Measurements from ENCODE around the gene SYT3.

SYT3 gene

DNA sequence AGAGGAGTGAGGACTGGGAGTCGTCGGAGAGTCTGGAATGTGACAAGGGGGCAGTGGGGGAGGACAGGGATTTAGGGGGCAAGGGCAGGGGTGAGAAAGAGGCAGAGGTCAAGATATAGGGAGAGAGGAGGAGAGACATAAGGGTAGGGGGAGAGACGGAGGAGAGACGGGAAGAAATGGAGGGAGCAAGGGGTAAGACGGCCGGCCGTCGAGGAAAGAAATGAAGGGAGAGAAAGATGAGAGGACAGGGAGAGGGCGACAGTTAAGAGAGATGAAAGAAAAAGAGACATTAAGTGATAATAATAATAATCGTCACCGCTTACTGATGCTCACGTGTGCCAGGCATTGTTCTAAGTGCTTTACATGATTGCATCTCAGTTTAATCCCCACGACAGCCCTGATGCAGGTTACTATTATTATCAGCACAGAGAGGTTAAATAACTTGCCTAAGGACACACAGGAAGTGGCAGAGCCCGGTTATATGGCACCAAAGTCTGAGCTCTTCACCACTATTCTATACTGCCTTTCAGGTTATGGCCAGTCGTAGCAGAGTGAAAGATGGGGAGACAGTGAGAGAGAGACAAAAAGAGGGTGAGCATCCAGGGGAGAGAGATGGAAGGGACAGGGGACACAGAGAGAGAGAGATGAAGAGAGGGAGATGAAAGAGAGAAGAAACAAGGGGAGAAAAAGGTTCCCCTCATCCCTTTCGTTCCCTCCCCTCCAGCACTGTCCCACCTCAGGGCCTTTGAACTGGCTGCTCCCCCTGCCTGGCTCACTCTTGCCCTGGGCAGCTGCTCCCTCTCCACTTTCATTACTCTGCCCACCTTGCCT, 23.2 kb upstream of the SYT3 start:
- H3K4me3 ChIP-seq (ENCODE audit: low read depth, low read length), result no peak overlapping the region
- no peak for DNase-seq (ENCODE audit: low read depth)

DNA sequence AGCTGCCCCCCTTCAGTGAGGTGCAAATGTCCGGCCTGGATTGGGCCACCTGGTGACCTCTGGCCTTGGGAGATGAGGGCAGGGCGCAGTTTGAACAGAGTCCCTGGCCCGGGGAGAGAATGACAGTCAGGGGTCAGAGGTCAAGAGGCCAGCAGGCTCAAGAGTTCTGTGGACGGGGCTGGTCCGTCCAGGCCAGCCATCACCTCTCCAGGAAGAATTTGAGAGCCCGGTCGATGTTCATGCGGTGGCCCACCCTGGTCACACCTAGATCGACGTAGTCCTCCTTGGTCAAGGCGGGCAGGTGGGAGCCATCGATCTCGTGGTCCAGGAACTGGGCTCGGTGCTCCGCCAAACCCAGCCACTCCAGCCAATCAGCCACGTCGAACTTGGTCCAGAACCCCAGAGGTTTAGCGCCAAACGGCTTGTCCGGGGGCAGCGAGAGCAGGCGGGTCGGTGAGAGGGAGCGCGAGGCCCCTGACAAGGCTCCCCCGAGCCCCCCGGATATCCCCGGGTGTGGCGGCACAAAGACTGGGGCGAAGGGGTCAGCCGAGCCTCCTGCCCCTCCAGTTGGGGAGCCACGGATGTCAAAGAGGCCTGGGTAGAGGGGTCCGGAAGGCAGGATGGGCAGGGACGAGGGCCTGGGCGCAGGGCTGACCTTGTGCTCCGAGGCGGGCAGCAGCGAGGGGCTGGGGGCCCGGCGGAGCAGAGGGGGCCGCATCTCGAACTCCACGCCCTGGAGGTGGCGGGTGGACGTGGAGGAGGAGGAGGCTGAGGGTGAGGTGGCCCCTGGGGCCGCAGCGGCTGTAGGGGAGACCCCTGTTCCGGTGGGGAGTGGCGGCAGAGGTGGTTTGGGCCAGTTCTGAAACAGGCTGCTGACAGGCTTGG, 22.3 kb upstream of the SYT3 start:
- no peak overlapping the region for H3K4me3 ChIP-seq (ENCODE audit: low read depth, low read length)
- no peak for DNase-seq (ENCODE audit: low read depth)

DNA sequence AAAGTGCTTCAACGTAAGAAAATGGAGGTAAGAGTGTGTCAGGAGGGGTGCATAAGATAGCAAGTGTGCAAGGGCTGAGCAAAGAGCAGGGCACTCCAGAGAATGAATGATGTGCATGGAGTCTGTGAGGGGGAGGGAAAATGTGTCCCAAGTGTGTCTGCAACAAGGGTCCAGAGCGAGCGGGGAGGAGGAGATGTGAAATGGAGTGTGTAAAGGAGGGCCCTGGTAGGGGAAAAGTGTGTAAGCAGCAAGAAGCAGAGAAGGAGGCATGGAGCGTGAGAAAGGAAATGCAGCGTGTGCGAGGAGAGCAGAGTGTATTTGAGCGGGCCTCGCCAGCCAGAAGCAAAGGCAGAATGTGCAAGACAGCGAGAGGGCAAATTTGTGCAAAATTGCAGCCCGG, 21.3 kb upstream of the SYT3 start:
- no peak overlapping the region for H3K4me3 ChIP-seq (ENCODE audit: low read depth, low read length)
- no peak for DNase-seq (ENCODE audit: low read depth)

DNA sequence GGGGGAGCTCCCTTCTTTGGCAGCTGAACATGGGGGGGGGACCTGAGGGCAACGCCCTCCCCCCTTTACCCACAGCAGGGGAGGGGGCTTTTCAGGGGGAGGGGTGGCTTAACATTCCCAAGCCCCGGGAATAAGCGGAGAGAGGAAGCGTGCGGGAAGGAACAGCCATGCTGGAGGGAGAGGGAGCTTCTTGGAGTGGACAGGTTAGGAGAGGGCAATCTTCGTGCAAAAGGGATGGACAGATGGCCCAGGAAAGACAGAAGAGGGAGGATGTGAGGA, 20.3 kb upstream of the SYT3 start:
- no peak for DNase-seq (ENCODE audit: low read depth)
- H3K4me3 ChIP-seq (ENCODE audit: low read depth, low read length), result no peak overlapping the region

DNA sequence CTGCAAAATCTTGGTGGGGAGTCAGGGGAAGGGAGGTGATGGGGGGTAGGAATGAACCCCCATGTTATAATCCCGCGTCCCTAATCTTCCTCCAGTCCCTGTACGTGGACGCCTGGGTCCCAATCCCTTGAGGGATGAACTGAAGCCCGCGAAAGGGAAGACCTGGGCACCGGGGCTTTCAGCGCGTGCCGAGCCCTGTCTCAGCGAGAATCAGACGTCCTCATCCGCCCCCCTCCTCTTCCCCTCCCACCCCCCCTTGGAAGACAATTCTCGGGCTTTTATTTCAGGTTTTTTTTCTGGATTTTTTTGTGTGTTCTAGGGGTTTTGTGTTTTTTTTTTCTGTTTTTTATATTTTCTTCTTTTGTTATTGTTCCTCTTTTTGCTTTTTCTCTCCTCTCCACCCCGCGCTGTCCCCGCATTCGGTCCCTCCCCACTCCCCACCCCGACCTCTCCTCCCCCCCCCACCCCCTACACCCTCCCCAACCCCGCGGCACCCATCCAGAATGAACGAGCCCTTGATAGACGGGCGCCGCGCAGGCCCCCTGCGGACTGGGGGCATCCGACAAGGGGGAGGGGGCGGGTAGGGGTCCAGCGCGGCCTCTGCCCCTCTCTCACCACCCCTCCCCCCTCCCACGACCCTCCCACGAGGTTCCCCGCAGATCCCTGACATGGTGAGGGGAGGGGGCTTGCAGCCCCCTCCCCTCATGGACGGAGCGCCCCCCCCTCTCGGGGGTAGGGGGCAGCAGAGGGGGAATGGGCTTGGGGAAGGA, 19.8 kb upstream of the SYT3 start:
- H3K4me3 ChIP-seq (ENCODE audit: low read depth, low read length), result peak overlapping the region; percentile 48

DNA sequence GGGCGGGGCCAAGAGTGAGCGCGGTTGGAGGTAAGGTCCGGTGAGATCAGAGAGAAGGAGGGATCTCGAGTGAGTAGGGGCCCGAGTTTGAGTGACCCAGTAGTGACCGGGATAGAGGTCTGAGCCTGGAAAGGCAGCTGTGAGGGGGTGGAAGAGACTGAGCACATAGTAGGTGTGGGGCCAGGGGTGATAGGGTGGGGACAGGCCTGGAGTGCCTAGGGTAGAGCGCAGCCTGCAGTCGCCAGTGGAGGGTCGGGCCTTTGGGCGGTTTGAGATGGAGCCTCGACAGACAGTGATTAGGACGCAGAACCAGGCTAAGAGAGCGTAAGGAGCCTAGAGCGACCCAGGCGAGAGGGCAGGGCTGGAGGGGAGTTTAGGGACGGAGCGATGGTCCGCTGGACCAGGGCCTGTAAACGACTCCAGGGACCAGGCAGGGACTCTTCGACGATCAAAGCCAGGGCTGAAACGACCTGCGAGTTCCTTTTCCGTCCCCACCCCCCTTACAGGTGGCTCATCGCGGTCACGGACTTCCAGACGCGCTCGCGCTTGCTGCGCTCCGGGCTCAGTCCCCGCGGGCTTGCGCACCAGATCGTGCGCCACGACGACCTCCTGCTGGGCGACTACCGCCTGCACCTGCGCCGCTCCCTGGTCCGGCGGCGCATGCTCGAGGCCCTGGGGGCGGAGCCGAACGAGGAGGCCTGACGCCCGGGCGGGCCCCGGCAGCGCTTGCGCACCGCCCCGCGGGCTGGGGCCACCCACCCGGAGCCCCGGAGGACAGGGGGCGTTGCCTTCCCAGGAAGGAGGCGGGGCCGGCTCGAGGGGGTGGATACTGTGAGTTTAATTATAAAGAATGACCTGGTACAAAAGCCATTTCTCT, 19.0 kb upstream of the SYT3 start:
- peak; percentile 34 for DNase-seq (ENCODE audit: low read depth)
- H3K4me3 ChIP-seq (ENCODE audit: low read depth, low read length), result peak overlapping the region; percentile 48

More for the DNA sequence above, 19.8 kb upstream of the SYT3 start:
- DNase-seq (ENCODE audit: low read depth), result no peak

DNA sequence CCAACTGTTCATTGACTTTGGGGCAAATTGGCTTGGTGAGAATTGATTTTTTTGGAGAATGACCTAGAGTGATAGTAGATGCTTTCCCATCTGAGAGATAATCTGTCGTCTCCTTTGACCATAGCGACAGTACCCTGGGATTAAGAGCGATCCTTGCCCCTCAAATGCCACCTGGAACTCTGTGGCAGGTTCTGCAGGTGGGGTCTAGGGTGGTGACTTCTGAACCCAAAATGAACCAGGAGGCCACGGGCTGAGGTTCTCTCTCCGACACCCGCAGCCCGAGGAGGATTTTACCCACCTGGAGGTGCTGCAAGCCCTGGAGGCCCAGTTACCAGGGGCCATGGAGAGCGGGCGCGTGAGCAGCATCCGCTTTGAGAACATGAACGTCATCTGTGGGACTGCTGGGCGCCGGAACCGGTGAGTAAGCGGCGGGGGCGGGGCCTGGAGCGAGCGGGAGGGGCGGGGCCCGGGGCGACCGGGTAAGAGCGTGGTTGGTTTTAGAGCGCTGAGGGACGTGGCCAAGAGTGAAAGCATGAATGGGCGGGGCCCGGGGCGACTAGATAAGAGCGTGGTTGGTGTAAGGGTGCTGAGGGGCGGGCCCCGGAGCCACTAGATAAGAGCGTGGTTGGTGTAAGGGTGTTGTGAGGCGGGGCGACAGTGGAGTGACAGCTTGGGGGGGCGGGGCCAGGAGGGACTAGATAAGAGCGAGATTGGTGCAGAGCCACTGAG, 18.2 kb upstream of the SYT3 start:
- peak overlapping the region; percentile 48 for H3K4me3 ChIP-seq (ENCODE audit: low read depth, low read length)
- peak; percentile 93 for DNase-seq (ENCODE audit: low read depth)

DNA sequence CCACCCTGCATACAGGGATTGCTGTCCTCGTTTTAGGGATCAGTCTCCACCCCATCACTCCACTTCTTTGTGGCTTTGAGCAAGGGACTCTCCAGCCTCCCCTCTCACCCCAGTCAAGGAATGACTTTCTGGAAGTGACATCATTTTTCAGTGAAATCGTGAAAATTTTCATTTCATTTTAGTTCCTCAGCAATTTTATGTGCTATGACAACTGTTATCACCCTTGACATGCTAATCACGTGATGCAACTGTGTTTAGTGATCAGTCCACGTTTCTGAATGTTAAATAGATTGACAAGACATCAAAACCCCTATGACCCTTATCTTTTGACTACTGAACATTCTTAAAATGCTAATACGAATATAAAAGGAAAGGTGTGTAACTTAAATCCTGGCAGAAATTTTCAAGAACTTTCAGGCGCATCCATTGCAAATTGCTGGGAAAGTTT, 17.6 kb upstream of the SYT3 start:
- H3K4me3 ChIP-seq (ENCODE audit: low read depth, low read length), result no peak overlapping the region
- no peak for DNase-seq (ENCODE audit: low read depth)

DNA sequence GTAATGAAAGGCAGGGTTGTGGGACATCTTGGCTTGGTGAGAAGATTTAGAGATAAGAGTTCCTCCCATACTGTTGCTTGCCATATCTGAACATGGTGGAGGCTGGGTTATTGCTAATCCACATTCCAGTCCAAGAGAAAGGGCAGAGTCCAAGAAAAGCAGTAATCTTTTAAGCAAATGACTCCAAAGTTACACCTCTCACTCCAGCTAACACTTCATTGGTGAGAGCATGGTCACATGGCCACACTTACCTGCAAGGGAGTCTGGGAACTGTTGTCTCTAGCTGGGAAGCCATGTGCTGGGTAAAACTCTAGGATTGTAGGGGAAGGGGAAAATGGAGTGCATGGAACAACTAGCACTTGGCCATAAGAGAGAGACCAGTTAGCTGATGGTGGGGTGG, 15.2 kb upstream of the SYT3 start:
- no peak for DNase-seq (ENCODE audit: low read depth)
- H3K4me3 ChIP-seq (ENCODE audit: low read depth, low read length), result no peak overlapping the region

DNA sequence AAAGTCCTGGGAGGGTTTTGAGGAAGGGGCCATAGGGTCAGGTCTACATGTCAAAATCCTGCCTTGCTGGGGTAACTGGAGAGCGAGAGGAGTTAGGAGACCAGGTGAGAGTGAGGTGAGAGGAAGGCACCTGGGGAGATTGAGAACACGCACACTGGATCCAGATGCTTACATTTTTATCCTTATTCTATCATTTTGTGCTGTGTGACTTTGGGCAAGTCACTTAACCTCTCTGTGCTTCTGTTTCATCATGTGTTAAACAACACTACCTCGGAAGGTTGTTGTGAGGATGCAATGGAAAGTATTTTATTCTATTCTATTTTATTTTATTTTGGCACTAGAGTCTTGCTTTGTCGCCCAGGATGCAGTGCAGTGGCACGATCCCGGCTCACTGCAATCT, 13.0 kb upstream of the SYT3 start:
- DNase-seq (ENCODE audit: low read depth), result no peak
- H3K4me3 ChIP-seq (ENCODE audit: low read depth, low read length), result no peak overlapping the region

DNA sequence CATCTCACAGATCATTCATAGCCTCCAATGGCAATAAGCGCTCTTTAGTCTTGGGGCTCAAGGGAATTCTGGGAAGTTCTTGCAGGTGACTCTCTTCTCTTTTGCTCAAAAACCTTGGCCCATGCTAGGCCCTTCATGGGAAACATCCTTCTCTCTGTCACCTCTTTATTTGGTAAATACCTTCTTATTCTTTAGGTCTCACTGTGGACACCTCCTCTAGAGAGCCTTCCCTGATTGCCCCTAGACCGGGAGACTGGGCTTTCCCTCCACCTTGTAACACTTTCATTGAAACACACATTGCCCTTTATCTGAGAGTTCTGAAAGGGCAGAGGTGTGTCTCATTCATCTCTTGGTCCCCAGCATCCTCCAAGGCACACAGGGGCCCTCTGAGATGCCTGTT, 11.5 kb upstream of the SYT3 start:
- DNase-seq (ENCODE audit: low read depth), result no peak
- H3K4me3 ChIP-seq (ENCODE audit: low read depth, low read length), result no peak overlapping the region

DNA sequence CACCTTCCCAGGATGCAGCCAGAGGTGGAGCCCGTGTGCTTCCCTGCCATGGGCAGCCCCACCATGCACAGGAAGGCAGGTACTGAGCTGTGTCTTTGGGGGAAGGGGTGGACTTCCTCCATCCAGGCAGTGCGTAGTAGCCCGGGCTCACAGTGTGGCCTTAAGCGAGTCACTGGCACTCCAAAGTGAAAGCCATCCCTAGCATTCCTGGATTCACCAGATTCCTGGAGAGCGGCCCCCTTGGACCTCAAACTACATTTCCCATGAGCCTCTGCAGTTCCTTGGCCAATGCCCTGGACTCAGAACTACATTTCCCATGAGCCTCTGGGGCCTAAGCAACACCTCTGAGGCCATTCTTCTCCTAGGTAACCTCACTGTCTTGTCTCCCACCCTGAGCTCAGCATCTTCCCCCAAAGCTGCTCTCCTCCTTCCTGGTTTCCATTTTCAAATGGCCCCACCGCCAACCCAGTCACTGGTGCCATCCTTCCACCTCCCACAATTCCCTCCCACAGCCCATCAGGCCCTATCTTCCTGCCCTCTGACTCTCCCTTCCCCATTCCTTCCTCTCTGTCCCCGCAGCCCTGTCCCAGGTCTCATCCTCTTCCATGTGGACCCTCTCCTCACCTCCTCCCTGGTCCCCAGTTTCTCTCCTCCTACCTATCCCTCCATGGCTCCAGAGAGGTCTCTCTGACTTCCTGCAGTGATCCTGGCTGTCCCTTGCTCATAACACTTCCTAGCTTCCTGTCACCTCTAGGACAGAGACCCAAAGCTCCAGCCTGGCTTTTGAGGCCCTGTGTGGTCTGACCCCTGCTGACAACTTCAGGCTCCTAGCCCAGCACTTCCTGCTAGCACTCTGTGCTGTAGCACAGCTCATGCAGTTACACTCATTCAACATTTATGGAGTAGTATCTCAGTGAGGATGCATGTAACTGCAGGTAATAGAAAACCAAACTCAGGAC, 10.0 kb upstream of the SYT3 start, which contains the start of gene C19orf81:
C19orf81 (plus strand) TSS at position 13 of the 959 bp plus-strand sequence; CDS start at position 13, 0 bp downstream.
- no peak for DNase-seq (ENCODE audit: low read depth)
- no peak within 1 kb of the TSS for H3K4me3 ChIP-seq (ENCODE audit: low read depth, low read length)

DNA sequence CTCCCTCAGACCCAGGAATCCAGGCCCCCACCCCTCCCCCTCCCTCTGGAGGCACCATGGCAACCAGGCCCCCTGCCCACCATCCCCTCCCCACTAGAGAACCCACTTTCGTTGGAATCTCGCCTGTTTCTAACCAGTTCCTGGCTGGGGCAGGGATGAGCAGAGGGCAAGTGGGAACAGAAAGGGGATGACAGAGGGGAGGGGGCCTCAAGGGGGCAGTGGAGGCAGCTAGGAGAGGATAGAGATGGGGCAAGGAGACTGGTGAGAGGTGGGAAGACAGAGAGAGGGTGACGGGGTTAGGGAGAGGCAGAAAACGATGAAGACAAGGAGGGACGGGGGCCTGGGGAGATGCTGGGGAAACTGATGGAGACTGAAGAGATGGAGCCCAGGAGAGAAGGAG, 9.0 kb upstream of the SYT3 start:
- H3K4me3 ChIP-seq (ENCODE audit: low read depth, low read length), result no peak overlapping the region
- no peak for DNase-seq (ENCODE audit: low read depth)

DNA sequence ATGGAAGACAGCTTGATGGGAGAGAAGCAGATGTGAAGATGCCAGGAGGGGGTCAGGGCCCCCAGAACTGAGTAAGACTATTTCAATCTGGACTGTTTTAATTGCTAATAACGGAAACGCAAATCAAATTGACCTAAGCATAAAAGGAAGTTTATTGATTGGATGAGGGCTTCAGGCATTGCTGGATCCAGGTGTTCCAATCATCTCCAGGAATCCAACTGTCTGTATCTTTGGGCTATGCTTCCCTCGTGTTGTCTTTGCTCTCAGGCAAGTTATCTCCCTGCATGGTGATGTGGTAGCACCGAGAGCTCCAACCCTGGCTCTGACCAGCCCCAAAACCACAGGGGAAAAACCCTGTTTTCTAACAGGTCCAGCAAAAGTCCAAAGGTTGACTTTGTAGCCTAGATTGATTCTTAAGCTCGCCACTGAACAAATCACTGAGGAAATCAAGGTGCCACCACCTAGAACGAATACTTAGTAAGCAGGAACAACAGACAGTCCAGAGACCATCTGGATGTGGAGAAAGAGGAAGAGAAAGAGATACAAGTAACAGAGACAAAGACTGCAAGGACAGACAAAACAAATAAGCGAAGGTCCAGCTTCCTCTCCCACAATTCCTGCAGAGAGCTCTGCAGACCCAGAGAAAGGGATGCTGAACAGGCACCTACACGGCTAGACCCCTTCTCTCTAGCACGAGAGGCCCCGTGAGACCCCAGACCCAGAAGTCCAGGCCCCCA, 8.4 kb upstream of the SYT3 start:
- DNase-seq (ENCODE audit: low read depth), result no peak
- no peak overlapping the region for H3K4me3 ChIP-seq (ENCODE audit: low read depth, low read length)

DNA sequence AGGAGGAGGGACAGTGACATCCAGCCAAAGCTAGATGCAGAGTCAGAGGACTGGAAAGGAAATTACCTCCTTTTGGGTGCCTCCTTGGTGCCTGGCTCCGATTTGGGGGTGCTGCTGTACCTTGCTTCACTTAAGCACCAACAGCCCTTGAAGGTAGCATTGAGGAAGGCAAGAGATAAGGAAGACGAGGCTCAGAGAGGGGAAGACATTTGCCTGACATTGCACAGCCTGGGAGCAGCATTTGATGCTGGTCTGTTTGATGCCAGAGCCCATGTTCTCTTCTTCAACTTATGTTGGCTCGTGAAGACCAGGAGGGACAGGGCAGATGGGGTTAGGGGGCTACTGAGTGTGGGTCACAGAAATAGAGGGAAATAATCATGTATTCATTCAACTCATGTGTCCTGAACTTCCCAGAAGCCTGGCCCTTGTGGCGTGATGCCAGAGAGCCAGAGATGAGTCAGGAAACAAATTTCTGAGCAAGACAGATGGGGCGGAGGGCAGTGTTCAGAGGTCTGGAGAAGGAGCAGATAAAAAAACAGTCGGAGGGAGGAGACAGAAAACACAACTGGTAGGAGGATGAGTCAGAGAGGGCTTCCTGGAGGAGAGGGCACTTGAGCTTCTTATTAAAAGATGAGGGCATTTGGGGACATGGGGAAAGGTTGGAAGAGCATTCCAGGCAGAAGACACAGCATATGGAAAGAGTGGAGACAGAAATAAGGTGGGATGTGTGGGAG, 6.6 kb upstream of the SYT3 start:
- no peak overlapping the region for H3K4me3 ChIP-seq (ENCODE audit: low read depth, low read length)
- DNase-seq (ENCODE audit: low read depth), result peak; percentile 18

DNA sequence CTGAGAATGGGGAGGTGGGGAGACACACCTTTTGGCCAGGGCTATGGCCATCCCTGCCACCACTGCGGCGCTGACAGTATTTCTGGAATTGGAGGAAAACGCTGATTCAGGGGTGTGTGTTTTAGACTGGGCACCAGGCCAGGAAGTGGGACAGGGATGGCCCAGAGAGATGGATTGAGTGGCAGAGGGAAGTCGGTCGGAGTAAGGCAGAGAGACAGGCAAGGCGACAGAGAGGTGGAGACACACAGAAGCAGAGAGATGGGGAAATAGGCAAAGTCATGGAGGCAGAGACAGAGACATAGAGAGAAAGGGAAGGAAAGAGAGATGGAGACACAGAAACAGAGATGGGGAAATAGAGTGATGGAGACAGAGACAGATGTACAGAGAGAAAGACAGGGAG, 5.4 kb upstream of the SYT3 start:
- H3K4me3 ChIP-seq (ENCODE audit: low read depth, low read length), result no peak overlapping the region
- DNase-seq (ENCODE audit: low read depth), result no peak
